Transverse colon (tissue), 4 donors: ENCODE data around the gene FEM1A.

Experiments
- CTCF ChIP-seq, 5 experiments: fragments of 200-600 bp in 3 of 5; fragments of 450-650 bp in 2 of 5; sonication (generic) in 3 of 5; IDR thresholded peaks; 1 replicate in 2 of 5; 2 replicates in 3 of 5; pipeline ENCODE4 v1.5.1; 2016 to 2017; ENCODE audit warnings: antibody characterized with exemption in 5 of 5, inconsistent platforms in 3 of 5, mild to moderate bottlenecking in 2 of 5, moderate library complexity in 1 of 5
- EP300 ChIP-seq: sonication (generic); formaldehyde crosslinking; IDR thresholded peaks from one replicate; pipeline ENCODE4 v1.6.1; 2017; ENCODE audit warnings: antibody characterized with exemption, low read depth
- POLR2A ChIP-seq: fragments of 450-650 bp; IDR thresholded peaks from one replicate; pipeline ENCODE4 v1.6.1; 2016; ENCODE audit warnings: antibody characterized with exemption, mild to moderate bottlenecking, moderate library complexity
- POLR2AphosphoS5 ChIP-seq, 3 donors: sonication (generic); formaldehyde crosslinking; IDR thresholded peaks; one replicate each; pipeline ENCODE4 v1.6.1; 2016; ENCODE audit warnings: antibody characterized with exemption in 3 of 3

DNA sequence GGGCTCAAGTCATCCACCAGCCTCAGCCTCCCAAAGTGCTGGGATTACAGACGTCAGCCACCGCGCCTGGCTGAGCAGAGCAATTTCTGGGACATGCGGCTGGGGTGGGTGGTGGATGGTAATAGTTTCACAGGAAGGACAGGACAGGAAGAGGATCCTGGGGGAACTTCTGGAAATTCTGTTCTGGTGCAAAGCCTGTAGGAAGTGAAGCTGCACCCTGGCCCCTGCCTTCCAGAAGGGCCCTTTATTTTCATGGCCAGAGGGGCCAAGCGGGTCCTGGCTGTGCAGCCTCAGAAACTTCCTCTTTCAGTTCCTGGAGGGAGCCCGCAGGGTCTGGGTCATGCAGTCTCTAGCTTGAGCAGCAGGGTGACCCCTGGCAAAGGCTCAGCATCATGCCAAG lies 15.7 kb downstream of the FEM1A start:
- no peak for TF ChIP-seq CTCF (IDR thresholded peaks at IDR 0.05)
- no peak for TF ChIP-seq POLR2A
- TF ChIP-seq POLR2AphosphoS5 (IDR thresholded peaks at IDR 0.05) = no peak
- TF ChIP-seq EP300 = no peak
